ENCODE results near the gene CCRL2.
"Not testable (repeated sequence)": the region's sequence is repeated elsewhere in the genome, so short reads cannot be mapped to it uniquely, and the experiment has no call there.

CCRL2 gene

GRCh38 chr3:46399098-46399497 is 8.0 kb upstream of the CCRL2 start:
- H3K4me1 ChIP-seq (ENCODE audit: insufficient read depth, insufficient read length): no peaks in the 10 kb centered on the region
- TF ChIP-seq SUZ12 (IDR thresholded peaks at IDR 0.05; ENCODE audit: extremely low read depth, insufficient read depth, insufficient read length) (no peak), YY1 (IDR thresholded peaks at IDR 0.05; ENCODE audit: insufficient read depth, insufficient read length) (no peak), ZNF274 (IDR thresholded peaks at IDR 0.05; ENCODE audit: low read depth, low read length) (no peak)
- H3K27me3 ChIP-seq (ENCODE audit: insufficient read depth, insufficient read length): no peaks in the 10 kb centered on the region
- H3K9ac ChIP-seq (ENCODE audit: insufficient read length, low read depth): no peak overlapping the region
- H3K36me3 ChIP-seq (ENCODE audit: insufficient read depth, insufficient read length, low read length): no peaks in the 10 kb centered on the region
- no peak for DNase-seq (ENCODE audit: low read depth, low spot score)
- no peaks in the 10 kb centered on the region for H3K9me3 ChIP-seq (ENCODE audit: insufficient read depth, low read length)
- no peak overlapping the region for H3K4me3 ChIP-seq (ENCODE audit: insufficient read length, low read depth)

- no peak for DNase-seq (ENCODE audit: low read depth, low spot score)
- no peak overlapping the region for H3K9ac ChIP-seq (ENCODE audit: insufficient read length, low read depth)
- no peaks in the 10 kb centered on the region for H3K9me3 ChIP-seq (ENCODE audit: insufficient read depth, low read length)
- H3K27me3 ChIP-seq (ENCODE audit: insufficient read depth, insufficient read length): no peaks in the 10 kb centered on the region
- TF ChIP-seq ZNF274 (IDR thresholded peaks at IDR 0.05; ENCODE audit: low read depth, low read length) (no peak), SUZ12 (IDR thresholded peaks at IDR 0.05; ENCODE audit: extremely low read depth, insufficient read depth, insufficient read length) (no peak), YY1 (IDR thresholded peaks at IDR 0.05; ENCODE audit: insufficient read depth, insufficient read length) (no peak)
- no peaks in the 10 kb centered on the region for H3K36me3 ChIP-seq (ENCODE audit: insufficient read depth, insufficient read length, low read length)
- no peak overlapping the region for H3K4me3 ChIP-seq (ENCODE audit: insufficient read length, low read depth)
- no peaks in the 10 kb centered on the region for H3K4me1 ChIP-seq (ENCODE audit: insufficient read depth, insufficient read length)
Measured at GRCh38 chr3:46399557-46399956, 7.5 kb upstream of the CCRL2 start.

- Histone ChIP-seq H3K4me1 (ENCODE audit: insufficient read depth, insufficient read length) (peaks cover under 1% of the 10 kb centered on the region), H3K9ac (ENCODE audit: insufficient read length, low read depth) (no peak overlapping the region), H3K36me3 (ENCODE audit: insufficient read depth, insufficient read length, low read length) (no peaks in the 10 kb centered on the region), H3K9me3 (ENCODE audit: insufficient read depth, low read length) (no peaks in the 10 kb centered on the region), H3K27me3 (ENCODE audit: insufficient read depth, insufficient read length) (no peaks in the 10 kb centered on the region), H3K4me3 (ENCODE audit: insufficient read length, low read depth) (no peak overlapping the region)
- DNase-seq (ENCODE audit: low read depth, low spot score): no peak
- TF ChIP-seq YY1 (IDR thresholded peaks at IDR 0.05; ENCODE audit: insufficient read depth, insufficient read length) (no peak), ZNF274 (IDR thresholded peaks at IDR 0.05; ENCODE audit: low read depth, low read length) (no peak), SUZ12 (IDR thresholded peaks at IDR 0.05; ENCODE audit: extremely low read depth, insufficient read depth, insufficient read length) (no peak)
Measured at GRCh38 chr3:46400000-46400734, 6.9 kb upstream of the CCRL2 start.

- no peaks in the 10 kb centered on the region for H3K27me3 ChIP-seq (ENCODE audit: insufficient read depth, insufficient read length)
- peaks cover 4% of the 10 kb centered on the region for H3K4me1 ChIP-seq (ENCODE audit: insufficient read depth, insufficient read length)
- H3K36me3 ChIP-seq (ENCODE audit: insufficient read depth, insufficient read length, low read length): no peaks in the 10 kb centered on the region
- no peak overlapping the region for H3K9ac ChIP-seq (ENCODE audit: insufficient read length, low read depth)
- DNase-seq (ENCODE audit: low read depth, low spot score): no peak
- H3K4me3 ChIP-seq (ENCODE audit: insufficient read length, low read depth): no peak overlapping the region
- no peaks in the 10 kb centered on the region for H3K9me3 ChIP-seq (ENCODE audit: insufficient read depth, low read length)
- TF ChIP-seq ZNF274 (IDR thresholded peaks at IDR 0.05; ENCODE audit: low read depth, low read length): no peak
- TF ChIP-seq YY1 (IDR thresholded peaks at IDR 0.05; ENCODE audit: insufficient read depth, insufficient read length): no peak
- TF ChIP-seq SUZ12 (IDR thresholded peaks at IDR 0.05; ENCODE audit: extremely low read depth, insufficient read depth, insufficient read length): no peak
Measured at GRCh38 chr3:46400846-46401245, 6.2 kb upstream of the CCRL2 start.

GRCh38 chr3:46401579-46401978 is 5.5 kb upstream of the CCRL2 start:
- H3K36me3 ChIP-seq (ENCODE audit: insufficient read depth, insufficient read length, low read length): no peaks in the 10 kb centered on the region
- no peaks in the 10 kb centered on the region for H3K9me3 ChIP-seq (ENCODE audit: insufficient read depth, low read length)
- H3K4me3 ChIP-seq (ENCODE audit: insufficient read length, low read depth): no peak overlapping the region
- no peak for TF ChIP-seq SUZ12 (IDR thresholded peaks at IDR 0.05; ENCODE audit: extremely low read depth, insufficient read depth, insufficient read length)
- no peak for TF ChIP-seq YY1 (IDR thresholded peaks at IDR 0.05; ENCODE audit: insufficient read depth, insufficient read length)
- TF ChIP-seq ZNF274 (IDR thresholded peaks at IDR 0.05; ENCODE audit: low read depth, low read length): no peak
- DNase-seq (ENCODE audit: low read depth, low spot score): no peak
- no peaks in the 10 kb centered on the region for H3K27me3 ChIP-seq (ENCODE audit: insufficient read depth, insufficient read length)
- H3K4me1 ChIP-seq (ENCODE audit: insufficient read depth, insufficient read length): peaks cover 4% of the 10 kb centered on the region
- H3K9ac ChIP-seq (ENCODE audit: insufficient read length, low read depth): no peak overlapping the region

- not testable (repeated sequence) for H3K27me3 ChIP-seq (ENCODE audit: insufficient read depth, insufficient read length); H3K9me3 ChIP-seq (ENCODE audit: insufficient read depth, low read length); DNase-seq (ENCODE audit: low read depth, low spot score); H3K4me3 ChIP-seq (ENCODE audit: insufficient read length, low read depth); H3K9ac ChIP-seq (ENCODE audit: insufficient read length, low read depth); H3K4me1 ChIP-seq (ENCODE audit: insufficient read depth, insufficient read length); H3K36me3 ChIP-seq (ENCODE audit: insufficient read depth, insufficient read length, low read length)
Measured at GRCh38 chr3:46402902-46403301, 4.2 kb upstream of the CCRL2 start.

- no peak for DNase-seq (ENCODE audit: low read depth, low spot score)
- no peak for TF ChIP-seq SUZ12 (IDR thresholded peaks at IDR 0.05; ENCODE audit: extremely low read depth, insufficient read depth, insufficient read length)
- TF ChIP-seq YY1 (IDR thresholded peaks at IDR 0.05; ENCODE audit: insufficient read depth, insufficient read length): no peak
- TF ChIP-seq ZNF274 (IDR thresholded peaks at IDR 0.05; ENCODE audit: low read depth, low read length): no peak
- H3K36me3 ChIP-seq (ENCODE audit: insufficient read depth, insufficient read length, low read length): no peaks in the 10 kb centered on the region
- H3K9ac ChIP-seq (ENCODE audit: insufficient read length, low read depth): no peak overlapping the region
- no peaks in the 10 kb centered on the region for H3K9me3 ChIP-seq (ENCODE audit: insufficient read depth, low read length)
- H3K4me3 ChIP-seq (ENCODE audit: insufficient read length, low read depth): no peak overlapping the region
- peaks cover 4% of the 10 kb centered on the region for H3K4me1 ChIP-seq (ENCODE audit: insufficient read depth, insufficient read length)
- no peaks in the 10 kb centered on the region for H3K27me3 ChIP-seq (ENCODE audit: insufficient read depth, insufficient read length)
Measured at GRCh38 chr3:46405301-46406019, 1.6 kb upstream of the CCRL2 start.

Data from NT2/D1 (cell line).